CD4-positive, alpha-beta memory T cell (primary cell): ENCODE measurements around the gene ADGRD2. TPM values are rescaled to one million over a fixed set of nuclear protein-coding genes. Genes with fewer than 3 reads are reported as not detected.
A peak's percentile ranks its signal among the peaks of the same experiment; 100 is the strongest.

ENCODE experiments used
- CTCF ChIA-PET: fragments of 350-600 bp; sonication (Branson Sonifier 250); formaldehyde crosslinking; loops from one replicate; lab custom pipeline; 2021; ENCODE audit warnings: inconsistent platforms; ENCODE audit not compliant: partially characterized antibody; lab: Charles Lee
- POLR2A ChIA-PET: fragments of 350-600 bp; sonication (Branson Sonifier 250); formaldehyde crosslinking; loops from one replicate; lab custom pipeline; 2021; ENCODE audit not compliant: partially characterized antibody; lab: Charles Lee
- DNase-seq, 5 donors: peaks; one replicate each; pipeline versions ENCODE4 v3.0.0 to v3.0.0-alpha.2; 2020 to 2022; ENCODE audit warnings: mixed read lengths in 1 of 5
- H3K27ac ChIP-seq: one replicate; pipeline ENCODE4 v1.7.0; 2013; ENCODE audit warnings: low read depth, low read length
- H3K27me3 ChIP-seq: 2 replicates; pipeline ENCODE4 v1.7.0; 2013; ENCODE audit warnings: mild to moderate bottlenecking, low read length, moderate library complexity; ENCODE audit not compliant: insufficient read depth
- H3K36me3 ChIP-seq: 2 replicates; pipeline ENCODE4 v1.7.0; 2013; ENCODE audit warnings: mild to moderate bottlenecking, low read length, moderate library complexity; ENCODE audit not compliant: insufficient read depth
- H3K4me1 ChIP-seq: 2 replicates; pipeline ENCODE4 v1.7.0; 2013; ENCODE audit warnings: mild to moderate bottlenecking, low read length, moderate library complexity; ENCODE audit not compliant: insufficient read depth
- H3K4me3 ChIP-seq, 2 donors: one replicate each; pipeline ENCODE4 v1.7.0; 2013; ENCODE audit warnings: low read length in 2 of 2, mild to moderate bottlenecking in 1 of 2
- H3K9me3 ChIP-seq, 2 donors: one replicate each; pipeline ENCODE4 v1.7.0; 2013; ENCODE audit warnings: low read length in 2 of 2, control low read depth in 1 of 2; ENCODE audit not compliant: control insufficient read depth in 1 of 2
- H3K27ac Mint-ChIP-seq, 7 donors: one replicate each; pipeline ENCODE4 v1.8.0; 2020 to 2021; ENCODE audit warnings: mixed read lengths in 7 of 7, mild to moderate bottlenecking in 6 of 7, inconsistent platforms in 3 of 7, moderate library complexity in 3 of 7
- H3K27me3 Mint-ChIP-seq, 2 donors: one replicate each; pipeline ENCODE4 v1.8.0; 2020 to 2021; ENCODE audit warnings: mixed read lengths in 2 of 2
- H3K36me3 Mint-ChIP-seq, 2 donors: one replicate each; pipeline ENCODE4 v1.8.0; 2020 to 2021; ENCODE audit warnings: mixed read lengths in 2 of 2, inconsistent platforms in 1 of 2, mild to moderate bottlenecking in 1 of 2
- H3K4me1 Mint-ChIP-seq, 4 donors: one replicate each; pipeline ENCODE4 v1.8.0; 2020 to 2021; ENCODE audit warnings: mixed read lengths in 4 of 4, mild to moderate bottlenecking in 1 of 4
- H3K4me3 Mint-ChIP-seq, 8 donors: one replicate each; pipeline ENCODE4 v1.8.0; 2020 to 2021; ENCODE audit warnings: mixed read lengths in 8 of 8, mild to moderate bottlenecking in 7 of 8, moderate library complexity in 6 of 8, inconsistent platforms in 3 of 8
- H3K9me3 Mint-ChIP-seq, 8 donors: one replicate each; pipeline ENCODE4 v1.8.0; 2020 to 2021; ENCODE audit warnings: mixed read lengths in 8 of 8, mild to moderate bottlenecking in 5 of 8, inconsistent platforms in 3 of 8, moderate library complexity in 1 of 8
- intact Hi-C: fragments of 100-400 bp; cut with micrococcal nuclease; formaldehyde crosslinking; loops from one replicate; pipeline ENCODE4 v1.15.1; 2023
- polyA plus RNA-seq, 2 donors: library from polyadenylated mRNA; unstranded; fragments of 300-500 nt; fragmentation: Illumina TruSeq; gene quantifications; one replicate each; pipeline ENCODE4 v1.2.3, GENCODE V29; 2021
- total RNA-seq, 2 experiments: library from RNA; stranded (reverse); gene quantifications; one replicate each; pipeline ENCODE4 v1.2.3, GENCODE V29; 2021

The ADGRD2 gene
- total and polyA plus RNA-seq, 4 experiments from 2014 or later, result not detected

DNA sequence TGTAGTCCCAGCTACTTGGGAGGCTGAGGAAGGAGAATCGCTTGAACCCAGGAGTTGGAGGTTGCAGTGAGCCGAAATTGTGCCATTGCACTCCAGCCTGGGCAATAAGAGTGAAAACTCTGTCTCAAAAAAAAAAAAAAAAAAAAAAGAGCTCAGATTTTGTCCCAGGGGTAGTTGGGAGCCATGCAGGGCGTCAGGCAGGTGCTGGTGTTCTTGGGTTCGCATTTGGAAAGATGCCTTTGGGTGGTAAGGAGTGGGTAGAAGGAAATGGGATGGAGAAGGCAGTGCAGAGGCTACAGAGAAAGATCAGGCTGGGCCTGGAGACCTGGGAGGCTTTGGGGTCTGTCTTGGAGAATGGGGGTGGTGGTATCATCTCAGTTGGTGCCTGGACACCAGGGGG lies 23.9 kb downstream of the ADGRD2 start:
- intact Hi-C loops, result no loop called here
- H3K36me3 Mint-ChIP-seq, result no peaks in the 10 kb centered on the region
- H3K4me1 Mint-ChIP-seq, result no peaks in the 10 kb centered on the region
- H3K27me3 Mint-ChIP-seq, result peaks cover 8 to 16% of the 10 kb centered on the region in 2 donors
- Histone ChIP-seq H3K9me3 (no peaks in the 10 kb centered on the region), H3K36me3 (no peaks in the 10 kb centered on the region), H3K4me1 (no peaks in the 10 kb centered on the region), H3K27me3 (no peaks in the 10 kb centered on the region), H3K27ac (no peak overlapping the region), H3K4me3 (no peak overlapping the region)
- H3K4me3 Mint-ChIP-seq, result peak overlapping the region in 1 of 8 donors; percentile 24
- no peak overlapping the region for H3K27ac Mint-ChIP-seq
- ChIA-PET CTCF (no interaction called here), POLR2A (no interaction called here)
- no peaks in the 10 kb centered on the region for H3K9me3 Mint-ChIP-seq
- no peak for DNase-seq

GRCh38 chr9:124475158-124475867 lies 25.1 kb downstream of the ADGRD2 start:
- DNase-seq, result no peak
- Histone ChIP-seq H3K4me3 (no peak overlapping the region), H3K27me3 (no peaks in the 10 kb centered on the region), H3K27ac (no peak overlapping the region), H3K36me3 (no peaks in the 10 kb centered on the region), H3K9me3 (no peaks in the 10 kb centered on the region), H3K4me1 (no peaks in the 10 kb centered on the region)
- H3K36me3 Mint-ChIP-seq, result no peaks in the 10 kb centered on the region
- H3K27ac Mint-ChIP-seq, result no peak overlapping the region
- H3K4me1 Mint-ChIP-seq, result no peaks in the 10 kb centered on the region
- no peaks in the 10 kb centered on the region for H3K9me3 Mint-ChIP-seq
- H3K27me3 Mint-ChIP-seq, result peaks cover 10 to 16% of the 10 kb centered on the region in 2 donors
- ChIA-PET CTCF (no interaction called here), POLR2A (no interaction called here)
- intact Hi-C loops, result no loop called here
- no peak overlapping the region for H3K4me3 Mint-ChIP-seq

DNA sequence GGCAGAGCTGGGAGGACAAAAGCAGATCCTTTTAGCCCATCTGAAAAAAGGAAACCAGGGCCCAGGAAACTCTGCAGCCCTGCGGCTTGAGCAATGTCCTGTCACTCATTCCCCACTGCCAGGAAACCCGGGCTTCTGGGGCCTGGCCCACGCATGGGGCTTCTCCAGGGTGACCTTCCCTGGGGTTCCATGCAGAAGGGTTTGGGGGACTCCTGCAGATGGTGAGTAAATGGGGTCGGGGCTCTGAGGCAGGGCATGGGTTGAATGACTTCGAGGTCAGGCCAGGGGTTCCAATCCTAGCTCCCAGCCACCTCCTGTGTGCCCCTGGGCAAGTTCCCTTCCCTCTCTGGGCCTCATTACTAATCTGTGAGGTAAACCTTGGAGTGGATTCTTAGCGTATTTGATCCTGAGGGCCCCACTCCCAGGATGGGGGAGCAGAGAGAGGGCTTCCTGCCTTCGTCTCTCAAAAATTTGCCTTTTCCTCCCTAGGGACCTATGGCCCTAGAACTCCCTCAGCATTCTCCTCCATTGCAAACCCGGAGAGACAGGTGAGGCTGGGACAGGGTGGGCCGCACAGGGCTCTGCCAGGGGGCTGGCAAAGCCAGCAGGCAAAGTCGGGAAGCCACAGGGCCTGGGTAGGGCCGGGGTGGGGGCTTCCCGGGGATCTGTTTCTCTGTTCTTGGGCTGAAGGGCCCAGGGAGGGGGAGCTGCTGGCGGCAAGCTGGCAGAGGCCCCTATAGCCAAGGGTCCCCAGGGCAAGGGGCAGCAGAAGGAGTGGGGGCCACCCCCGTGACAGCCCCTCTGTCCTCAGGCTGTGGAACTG lies 25.8 kb downstream of the ADGRD2 start:
- no peak for DNase-seq
- CTCF ChIA-PET, result no interaction called here
- Histone ChIP-seq H3K4me1 (no peaks in the 10 kb centered on the region), H3K9me3 (no peaks in the 10 kb centered on the region), H3K27me3 (no peaks in the 10 kb centered on the region), H3K27ac (no peak overlapping the region), H3K36me3 (no peaks in the 10 kb centered on the region), H3K4me3 (no peak overlapping the region)
- Mint-ChIP-seq H3K36me3 (no peaks in the 10 kb centered on the region), H3K4me1 (no peaks in the 10 kb centered on the region), H3K9me3 (no peaks in the 10 kb centered on the region), H3K27me3 (peaks cover 10 to 16% of the 10 kb centered on the region in 2 donors), H3K4me3 (no peak overlapping the region), H3K27ac (no peak overlapping the region)
- POLR2A ChIA-PET, result no interaction called here
- intact Hi-C loops, result no loop called here

DNA sequence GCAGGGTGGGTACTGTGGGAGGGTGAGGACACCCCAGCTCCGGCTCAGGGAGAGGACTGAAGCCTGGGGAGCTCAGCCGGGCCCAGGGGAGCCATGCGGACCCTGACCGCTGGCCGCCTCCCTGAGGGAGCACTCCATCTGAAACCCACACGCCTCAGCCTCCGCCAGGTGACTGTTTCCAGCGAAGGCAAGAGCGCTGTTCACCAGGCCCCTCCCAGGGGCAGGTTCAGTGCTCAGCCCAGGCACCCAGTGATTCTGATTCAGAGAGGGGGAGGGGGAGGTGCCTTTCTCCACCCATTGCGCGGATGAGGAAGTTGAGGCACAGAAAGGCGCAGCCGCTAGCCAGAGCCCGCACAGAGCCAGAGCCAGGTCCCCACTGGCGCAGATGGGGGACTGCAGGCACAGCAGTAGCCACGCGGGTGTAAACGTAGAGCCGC lies 27.0 kb downstream of the ADGRD2 start:
- Histone ChIP-seq H3K27ac (no peak overlapping the region), H3K27me3 (no peaks in the 10 kb centered on the region), H3K4me3 (no peak overlapping the region), H3K36me3 (no peaks in the 10 kb centered on the region), H3K9me3 (no peaks in the 10 kb centered on the region), H3K4me1 (no peaks in the 10 kb centered on the region)
- intact Hi-C loops, result no loop called here
- Mint-ChIP-seq H3K4me1 (no peaks in the 10 kb centered on the region), H3K36me3 (no peaks in the 10 kb centered on the region), H3K27ac (no peak overlapping the region), H3K4me3 (no peak overlapping the region), H3K9me3 (no peaks in the 10 kb centered on the region), H3K27me3 (peaks cover 7 to 13% of the 10 kb centered on the region in 2 donors)
- no peak for DNase-seq
- CTCF ChIA-PET, result no interaction called here
- POLR2A ChIA-PET, result no interaction called here

- no peak overlapping the region for H3K4me3 Mint-ChIP-seq
- ChIA-PET CTCF (no interaction called here), POLR2A (no interaction called here)
- H3K36me3 Mint-ChIP-seq, result no peaks in the 10 kb centered on the region
- no peaks in the 10 kb centered on the region for H3K9me3 Mint-ChIP-seq
- no peaks in the 10 kb centered on the region for H3K4me1 Mint-ChIP-seq
- no peaks in the 10 kb centered on the region for H3K36me3 ChIP-seq
- no peaks in the 10 kb centered on the region for H3K4me1 ChIP-seq
- no peak overlapping the region for H3K27ac ChIP-seq
- no peaks in the 10 kb centered on the region for H3K9me3 ChIP-seq
- no peak overlapping the region for H3K27ac Mint-ChIP-seq
- intact Hi-C loops, result no loop called here
- H3K27me3 Mint-ChIP-seq, result peaks cover 7 to 11% of the 10 kb centered on the region in 2 donors
- no peak overlapping the region for H3K4me3 ChIP-seq
- DNase-seq, result no peak
- H3K27me3 ChIP-seq, result no peaks in the 10 kb centered on the region
These were observed 27.5 kb downstream of the ADGRD2 start for GRCh38 chr9:124477648-124478285.

- H3K4me3 ChIP-seq, result no peak overlapping the region
- ChIA-PET POLR2A (no interaction called here), CTCF (no interaction called here)
- intact Hi-C loops, result no loop called here
- Mint-ChIP-seq H3K27me3 (peaks cover 7 to 9% of the 10 kb centered on the region in 2 donors), H3K36me3 (no peaks in the 10 kb centered on the region), H3K9me3 (no peaks in the 10 kb centered on the region), H3K4me3 (no peak overlapping the region), H3K4me1 (no peaks in the 10 kb centered on the region), H3K27ac (no peak overlapping the region)
- H3K9me3 ChIP-seq, result no peaks in the 10 kb centered on the region
- H3K36me3 ChIP-seq, result no peaks in the 10 kb centered on the region
- H3K4me1 ChIP-seq, result no peaks in the 10 kb centered on the region
- DNase-seq, result no peak
- H3K27me3 ChIP-seq, result no peaks in the 10 kb centered on the region
- no peak overlapping the region for H3K27ac ChIP-seq
These were observed 28.1 kb downstream of the ADGRD2 start for GRCh38 chr9:124478354-124478753.

- DNase-seq, result no peak
- Histone ChIP-seq H3K4me3 (no peak overlapping the region), H3K4me1 (no peaks in the 10 kb centered on the region), H3K27ac (no peak overlapping the region), H3K27me3 (no peaks in the 10 kb centered on the region), H3K36me3 (no peaks in the 10 kb centered on the region), H3K9me3 (no peaks in the 10 kb centered on the region)
- Mint-ChIP-seq H3K27ac (no peak overlapping the region), H3K9me3 (no peaks in the 10 kb centered on the region), H3K27me3 (peaks cover 6 to 7% of the 10 kb centered on the region in 2 donors), H3K36me3 (no peaks in the 10 kb centered on the region), H3K4me1 (no peaks in the 10 kb centered on the region), H3K4me3 (no peak overlapping the region)
- CTCF ChIA-PET, result no interaction called here
- intact Hi-C loops, result no loop called here
- POLR2A ChIA-PET, result no interaction called here
These were observed 29.1 kb downstream of the ADGRD2 start for GRCh38 chr9:124479371-124479770.
